SK-N-SH (cell line): ENCODE results near the gene PRELP. TPM values are rescaled to one million over a fixed set of nuclear protein-coding genes. Genes with fewer than 3 reads are reported as not detected.

Experiments used
- CTCF ChIA-PET: fragments of 300-600, 350-600 bp; formaldehyde crosslinking; extraction: SDS; loops from one replicate; lab custom pipeline; 2021; lab: Yijun Ruan, JAX
- POLR2A ChIA-PET: fragments of 350-600 bp; sonication (Branson Sonifier 250); formaldehyde crosslinking; extraction: SDS; loops from one replicate; lab custom pipeline; 2020; ENCODE audit warnings: antibody characterized with exemption, inconsistent platforms; lab: Yijun Ruan, JAX
- DNase-seq: peaks from one replicate; pipeline ENCODE4 v3.0.0; 2012
- H2AFZ ChIP-seq: fragments of 200-600 bp; sonication (generic); 2 replicates; pipeline ENCODE4 v1.8.1; 2016; ENCODE audit warnings: antibody characterized with exemption, mild to moderate bottlenecking, low read depth
- H3F3A ChIP-seq: fragments of 200-600 bp; sonication (generic); replicated peaks from 2 replicates; pipeline ENCODE3; 2016; ENCODE audit warnings: antibody characterized with exemption, mild to moderate bottlenecking; ENCODE audit not compliant: insufficient read depth
- H3K27ac ChIP-seq, 2 experiments: fragments of 200-500 bp in 1 of 2; fragments of 200-600 bp in 1 of 2; sonication (Bioruptor generic) in 1 of 2; sonication (generic), shearing (Covaris generic) in 1 of 2; 2 replicates each; pipeline versions ENCODE4 v1.5.1 to v1.6.1; 2014 to 2016; ENCODE audit warnings: low read depth in 2 of 2, inconsistent platforms in 1 of 2, low read length in 1 of 2, mild to moderate bottlenecking in 1 of 2, mixed read lengths in 1 of 2
- H3K27me3 ChIP-seq: fragments of 200-600 bp; sonication (generic), shearing (Covaris generic); 2 replicates; pipeline ENCODE4 v1.6.1; 2016; ENCODE audit warnings: mixed run types; ENCODE audit not compliant: insufficient read depth
- H3K36me3 ChIP-seq, 2 experiments: fragments of 200-500 bp in 1 of 2; fragments of 200-600 bp in 1 of 2; sonication (Bioruptor generic) in 1 of 2; sonication (generic) in 1 of 2; replicated peaks in 1 of 2; 2 replicates each; pipeline versions ENCODE3 to v1.5.1; 2014 to 2016; ENCODE audit warnings: low read length in 1 of 2, mild to moderate bottlenecking in 1 of 2; ENCODE audit not compliant: insufficient read depth in 2 of 2, control insufficient read depth in 1 of 2
- H3K4me1 ChIP-seq, 2 experiments: fragments of 200-500 bp in 1 of 2; fragments of 200-600 bp in 1 of 2; sonication (Bioruptor generic) in 1 of 2; sonication (generic), shearing (Covaris generic) in 1 of 2; 2 replicates each; pipeline versions ENCODE4 v1.5.1 to v1.6.1; 2014 to 2016; ENCODE audit warnings: low read depth in 1 of 2, low read length in 1 of 2, mixed run types in 1 of 2; ENCODE audit not compliant: insufficient read depth in 2 of 2, control insufficient read depth in 1 of 2
- H3K4me2 ChIP-seq: fragments of 200-600 bp; sonication (generic), shearing (Covaris generic); 2 replicates; pipeline ENCODE4 v1.6.1; 2017; ENCODE audit warnings: mixed run types
- H3K4me3 ChIP-seq, 2 experiments: fragments of 200-500 bp in 1 of 2; fragments of 200-600 bp in 1 of 2; sonication (Bioruptor generic) in 1 of 2; sonication (generic), shearing (Covaris generic) in 1 of 2; 2 replicates each; pipeline versions ENCODE4 v1.5.1 to v1.8.1; 2014 to 2016; ENCODE audit warnings: low read depth in 2 of 2, inconsistent platforms in 1 of 2, low read length in 1 of 2, mild to moderate bottlenecking in 1 of 2, mixed read lengths in 1 of 2, moderate library complexity in 1 of 2
- H3K79me2 ChIP-seq: fragments of 200-600 bp; sonication (generic); 2 replicates; pipeline ENCODE4 v1.8.1; 2017; ENCODE audit warnings: mild to moderate bottlenecking; ENCODE audit not compliant: insufficient read depth
- H3K9ac ChIP-seq: fragments of 200-600 bp; sonication (generic); 2 replicates; pipeline ENCODE4 v1.6.1; 2017; ENCODE audit warnings: mixed run types
- H3K9me2 ChIP-seq: fragments of 200-600 bp; sonication (generic); 2 replicates; pipeline ENCODE4 v1.6.1; 2017; ENCODE audit warnings: mixed run types
- H3K9me3 ChIP-seq: fragments of 200-600 bp; sonication (generic); 2 replicates; pipeline ENCODE4 v1.6.1; 2017; ENCODE audit warnings: mixed run types, mild to moderate bottlenecking, moderate library complexity
- H4K20me1 ChIP-seq: fragments of 200-600 bp; sonication (generic); 2 replicates; pipeline ENCODE4 v1.6.1; 2017; ENCODE audit warnings: mild to moderate bottlenecking, mixed run types; ENCODE audit not compliant: insufficient read depth
- ELF1 ChIP-seq: IDR thresholded peaks from 2 replicates; pipeline ENCODE4 v1.4.0; 2012
- EP300 ChIP-seq, 2 experiments: IDR thresholded peaks; 2 replicates each; pipeline versions ENCODE4 v1.4.0 to v1.6.1; 2012; ENCODE audit warnings: borderline replicate concordance in 1 of 2, low read depth in 1 of 2, low read length in 1 of 2
- FOSL2 ChIP-seq: IDR thresholded peaks from 2 replicates; pipeline ENCODE4 v1.4.0; 2012; ENCODE audit warnings: low read depth, mild to moderate bottlenecking, moderate library complexity, borderline replicate concordance
- GATA2 ChIP-seq: sonication (generic); formaldehyde crosslinking; IDR thresholded peaks from 2 replicates; pipeline ENCODE4 v1.5.0; 2020; ENCODE audit warnings: mild to moderate bottlenecking, missing genetic modification reagents
- MAX ChIP-seq: IDR thresholded peaks from 2 replicates; pipeline ENCODE4 v1.4.0; 2012; ENCODE audit warnings: low read depth
- MXI1 ChIP-seq: IDR thresholded peaks from 2 replicates; pipeline ENCODE4 v1.6.1; 2012; ENCODE audit warnings: mild to moderate bottlenecking, low read depth, low read length, improper control_type of control experiment
- NRF1 ChIP-seq: IDR thresholded peaks from 2 replicates; pipeline ENCODE4 v1.6.1; 2012; ENCODE audit warnings: low read depth, mild to moderate bottlenecking, low read length
- PBX3 ChIP-seq: IDR thresholded peaks from 2 replicates; pipeline ENCODE4; 2012
- POLR2AphosphoS5 ChIP-seq: IDR thresholded peaks from 2 replicates; pipeline ENCODE4 v1.6.1; 2012; ENCODE audit warnings: low read depth, low read length
- RCOR1 ChIP-seq: fragments of 150-350 bp; IDR thresholded peaks from 2 replicates; pipeline ENCODE4 v1.6.1; 2017; ENCODE audit warnings: antibody characterized with exemption, low read length
- REST ChIP-seq: IDR thresholded peaks from 2 replicates; pipeline ENCODE4 v1.6.1; 2012; ENCODE audit warnings: mild to moderate bottlenecking, low read depth, low read length, moderate library complexity
- RFX5 ChIP-seq: IDR thresholded peaks from 2 replicates; pipeline ENCODE4 v1.6.1; 2012; ENCODE audit warnings: mild to moderate bottlenecking, improper control_type of control experiment, low read length
- RXRA ChIP-seq: IDR thresholded peaks from 2 replicates; pipeline ENCODE4 v1.4.0; 2012; ENCODE audit warnings: low read depth, mild to moderate bottlenecking, borderline replicate concordance
- SIN3A ChIP-seq: IDR thresholded peaks from 2 replicates; pipeline ENCODE4 v1.6.1; 2012; ENCODE audit warnings: low read depth, mild to moderate bottlenecking, low read length, moderate library complexity, borderline replicate concordance
- SMC3 ChIP-seq: IDR thresholded peaks from 2 replicates; pipeline ENCODE4 v1.6.1; 2012; ENCODE audit warnings: low read depth, low read length, improper control_type of control experiment
- TAF1 ChIP-seq: IDR thresholded peaks from 2 replicates; pipeline ENCODE4 v1.6.1; 2012; ENCODE audit warnings: low read depth, mild to moderate bottlenecking, low read length, moderate library complexity, borderline replicate concordance
- TEAD4 ChIP-seq: IDR thresholded peaks from 2 replicates; pipeline ENCODE4 v1.4.0; 2012; ENCODE audit warnings: mild to moderate bottlenecking, borderline replicate concordance; ENCODE audit not compliant: insufficient read depth
- USF2 ChIP-seq: fragments of 150-350 bp; IDR thresholded peaks from 2 replicates; pipeline ENCODE4 v1.6.1; 2017; ENCODE audit warnings: antibody characterized with exemption, low read length, low read depth, borderline replicate concordance
- YY1 ChIP-seq: IDR thresholded peaks from 2 replicates; pipeline ENCODE4 v1.4.0; 2012; ENCODE audit warnings: low read depth, mild to moderate bottlenecking
- ZBTB33 ChIP-seq: IDR thresholded peaks from 2 replicates; pipeline ENCODE4 v1.4.0; 2012; ENCODE audit warnings: low read depth, borderline replicate concordance
- WGBS: methylation state at CpG from one replicate; pipeline ENCODE4 v1.1.6; 2017; ENCODE audit warnings: low lambda C conversion rate; 5-methylcytosine and 5-hydroxymethylcytosine counted together
- polyA plus RNA-seq, 3 experiments: library from polyadenylated mRNA; depleted of rRNA; stranded (reverse); fragments of >200 nt; gene quantifications; 2 replicates each; pipeline ENCODE4 v1.2.3, GENCODE V29; 2012

PRELP gene
- polyA plus RNA-seq, 1 of the 3 experiments (the other 2 are of a cell fraction): 0.48 TPM

- TF ChIP-seq REST (no peak), SIN3A (no peak)
Measured at GRCh38 chr1:203524824-203525223, 49.2 kb downstream of the PRELP start (continued).

- peaks cover 17 to 18% of the 10 kb centered on the region in 2 experiments for H3K4me1 ChIP-seq
- no peak overlapping the region for H3K9ac ChIP-seq
- H3K4me2 ChIP-seq: no peak overlapping the region
- POLR2A ChIA-PET: no interaction called here
- 93% methylated on average over 3 of the region's 3 CpGs for WGBS
- H2AFZ ChIP-seq: no peak overlapping the region
- H3K4me3 ChIP-seq: no peak overlapping the region
- H4K20me1 ChIP-seq: no peaks in the 10 kb centered on the region
- peaks cover 9% of the 10 kb centered on the region for H3F3A ChIP-seq
- H3K27ac ChIP-seq: no peak overlapping the region
- no peaks in the 10 kb centered on the region for H3K9me2 ChIP-seq
- no peak for DNase-seq
- no peaks in the 10 kb centered on the region for H3K9me3 ChIP-seq
- H3K27me3 ChIP-seq: no peaks in the 10 kb centered on the region
- no peaks in the 10 kb centered on the region for H3K79me2 ChIP-seq
- TF ChIP-seq NRF1 (no peak), RFX5 (no peak), ZBTB33 (no peak), ELF1 (no peak), REST (no peak), GATA2 (CRISPR knock-in tag) (no peak), TAF1 (no peak), EP300 (IDR thresholded peaks at IDR 0.05; ENCODE audit: borderline replicate concordance in 1 of 2, low read depth in 1 of 2, low read length in 1 of 2) (no peak), SMC3 (no peak), USF2 (no peak), POLR2AphosphoS5 (no peak), PBX3 (no peak), RCOR1 (no peak), MAX (no peak), MXI1 (no peak), YY1 (no peak), RXRA (no peak), TEAD4 (no peak), FOSL2 (no peak)
- CTCF ChIA-PET: interaction anchor here (0.6 to 1.5 kb wide), 2 partner anchors 176 to 905 kb away, joined by 4 read pairs; no protein-coding TSS in a partner anchor
- H3K36me3 ChIP-seq: no peaks in the 10 kb centered on the region
Measured at GRCh38 chr1:203525685-203526084, 50.1 kb downstream of the PRELP start.
